Activated CD8-positive, alpha-beta T cell treated with anti-CD3 and anti-CD28 coated beads, Interleukin-2, amount 10 ng/mL, durations not matched to agents 7 days and 5 days (primary cell): ENCODE measurements around the gene GPC6. TPM values are rescaled to one million over a fixed set of nuclear protein-coding genes. Genes with fewer than 3 reads are reported as not detected.
A peak's percentile ranks its signal among the peaks of the same experiment; 100 is the strongest.
"Not testable (repeated sequence)": the region's sequence is repeated elsewhere in the genome, so short reads cannot be mapped to it uniquely, and the experiment has no call there.

Experiments
- ATAC-seq: fragments of 150-1000 bp; cut with Tn5 transposase; one replicate; pipeline ENCODE4 v1.10.0; 2021; ENCODE audit warnings: moderate library complexity
- CTCF ChIA-PET: fragments of 350-600 bp; sonication (Branson Sonifier 250); formaldehyde crosslinking; loops from one replicate; lab custom pipeline; 2021; ENCODE audit warnings: antibody characterized with exemption; lab: Charles Lee
- POLR2A ChIA-PET: fragments of 350-600 bp; sonication (Branson Sonifier 250); formaldehyde crosslinking; loops from one replicate; lab custom pipeline; 2021; ENCODE audit warnings: antibody characterized with exemption; lab: Charles Lee
- DNase-seq: peaks from one replicate; pipeline ENCODE4 v3.0.0-alpha.2; 2020
- H3K27ac Mint-ChIP-seq: one replicate; pipeline ENCODE4 v1.8.0; 2021; ENCODE audit warnings: mild to moderate bottlenecking, mixed read lengths
- H3K27me3 Mint-ChIP-seq: one replicate; pipeline ENCODE4 v1.8.0; 2021; ENCODE audit warnings: low read depth, mixed read lengths
- H3K36me3 Mint-ChIP-seq: one replicate; pipeline ENCODE4 v1.8.0; 2021; ENCODE audit warnings: low read depth, mixed read lengths
- H3K4me1 Mint-ChIP-seq: one replicate; pipeline ENCODE4 v1.8.0; 2021; ENCODE audit warnings: low read depth, mixed read lengths
- H3K4me3 Mint-ChIP-seq: one replicate; pipeline ENCODE4 v1.8.0; 2021; ENCODE audit warnings: mild to moderate bottlenecking, mixed read lengths
- H3K9me3 Mint-ChIP-seq: one replicate; pipeline ENCODE4 v1.8.0; 2022; ENCODE audit warnings: mixed read lengths; ENCODE audit not compliant: insufficient read depth
- total RNA-seq, 2 experiments: library from RNA; stranded (reverse); gene quantifications; one replicate each; pipeline ENCODE4 v1.2.3, GENCODE V29; 2021

The GPC6 gene
- not detected for total RNA-seq

DNA sequence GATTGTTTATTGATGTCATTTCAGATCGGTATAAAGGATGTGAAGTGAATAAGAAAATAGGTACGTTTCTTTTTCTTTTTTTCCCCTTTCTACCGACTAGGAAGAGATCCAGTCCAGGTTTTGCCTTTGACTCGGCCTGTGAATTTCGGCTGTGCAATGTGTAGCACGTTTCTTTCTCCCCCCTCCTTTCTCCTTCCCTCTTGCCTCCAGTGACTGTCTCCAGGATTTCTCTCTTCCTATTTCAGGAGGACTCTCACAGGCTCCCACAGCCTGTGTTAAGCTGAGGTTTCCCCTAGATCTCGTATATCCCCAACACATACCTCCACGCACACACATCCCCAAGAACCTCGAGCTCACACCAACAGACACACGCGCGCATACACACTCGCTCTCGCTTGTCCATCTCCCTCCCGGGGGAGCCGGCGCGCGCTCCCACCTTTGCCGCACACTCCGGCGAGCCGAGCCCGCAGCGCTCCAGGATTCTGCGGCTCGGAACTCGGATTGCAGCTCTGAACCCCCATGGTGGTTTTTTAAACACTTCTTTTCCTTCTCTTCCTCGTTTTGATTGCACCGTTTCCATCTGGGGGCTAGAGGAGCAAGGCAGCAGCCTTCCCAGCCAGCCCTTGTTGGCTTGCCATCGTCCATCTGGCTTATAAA, at the start of gene GPC6:
Gene GPC6, plus strand, starts transcription at position 185 of the 657 bp plus-strand sequence.
- H3K27ac Mint-ChIP-seq = peak within 1 kb of the TSS; percentile 36
- peaks cover 29% of the 10 kb centered on the region for H3K27me3 Mint-ChIP-seq
- POLR2A ChIA-PET = no interaction called here
- no peaks in the 10 kb centered on the region for H3K9me3 Mint-ChIP-seq
- H3K36me3 Mint-ChIP-seq = no peaks in the 10 kb centered on the region
- ATAC-seq = no peak
- H3K4me3 Mint-ChIP-seq = no peak within 1 kb of the TSS
- no peak for DNase-seq
- CTCF ChIA-PET = no interaction called here
- H3K4me1 Mint-ChIP-seq = peaks cover 2% of the 10 kb centered on the region

DNA sequence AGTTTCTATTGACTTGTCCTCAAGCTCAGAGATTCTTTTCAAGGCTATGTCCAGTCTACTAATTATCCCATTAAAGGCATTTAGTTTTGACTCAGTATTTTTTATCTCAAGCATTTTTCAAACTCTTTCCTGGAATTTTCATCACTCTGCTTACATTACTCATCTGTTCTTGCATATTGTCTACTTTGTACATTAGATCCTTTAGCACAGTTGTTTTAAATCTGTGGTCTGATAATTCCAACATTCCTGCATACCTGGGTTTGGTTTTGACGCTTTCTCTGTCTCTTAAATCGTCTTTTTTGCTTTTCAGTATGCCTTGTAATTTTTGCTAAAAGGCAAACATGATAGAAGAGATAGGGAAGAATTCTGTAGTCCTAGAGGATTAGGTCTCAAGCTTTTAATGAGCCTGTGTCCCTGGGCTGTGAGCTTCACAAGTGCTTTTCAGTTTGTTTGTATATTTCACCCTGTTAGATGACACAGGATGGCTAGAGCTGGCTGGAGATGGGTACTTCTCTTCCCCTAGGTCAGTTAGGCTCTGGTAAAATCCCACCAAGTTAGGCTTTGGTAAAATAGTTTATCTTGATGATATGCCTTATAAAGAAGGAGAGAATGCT, 46.1 kb upstream of the GPC6 start:
- no peak for DNase-seq
- no peaks in the 10 kb centered on the region for H3K36me3 Mint-ChIP-seq
- no peaks in the 10 kb centered on the region for H3K9me3 Mint-ChIP-seq
- H3K4me3 Mint-ChIP-seq = no peak overlapping the region
- H3K4me1 Mint-ChIP-seq = no peaks in the 10 kb centered on the region
- no peaks in the 10 kb centered on the region for H3K27me3 Mint-ChIP-seq
- CTCF ChIA-PET = no interaction called here
- no peak for ATAC-seq
- H3K27ac Mint-ChIP-seq = no peak overlapping the region
- POLR2A ChIA-PET = no interaction called here

DNA sequence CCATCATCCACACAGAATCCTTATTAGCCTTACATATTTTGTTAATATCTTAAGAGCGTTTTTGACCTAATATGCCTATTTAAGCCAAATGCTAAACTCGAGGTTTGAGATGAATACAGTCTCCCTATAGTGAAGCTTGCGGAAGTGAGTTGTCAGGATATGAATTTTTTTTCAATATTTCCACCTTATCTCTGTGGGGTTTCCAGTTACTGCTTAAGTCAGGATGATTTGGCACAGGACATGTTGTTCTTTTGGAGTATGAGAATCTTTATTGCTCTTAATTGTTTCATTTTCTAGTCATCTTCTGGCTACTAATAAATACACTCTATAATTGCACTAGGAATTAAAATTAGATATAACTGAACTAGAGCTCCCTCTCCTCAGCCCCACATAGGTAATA, 44.2 kb upstream of the GPC6 start:
- H3K4me1 Mint-ChIP-seq = no peaks in the 10 kb centered on the region
- ATAC-seq = no peak
- ChIA-PET CTCF (no interaction called here), POLR2A (no interaction called here)
- no peak for DNase-seq
- no peak overlapping the region for H3K4me3 Mint-ChIP-seq
- H3K36me3 Mint-ChIP-seq = no peaks in the 10 kb centered on the region
- no peak overlapping the region for H3K27ac Mint-ChIP-seq
- H3K9me3 Mint-ChIP-seq = no peaks in the 10 kb centered on the region
- no peaks in the 10 kb centered on the region for H3K27me3 Mint-ChIP-seq

DNA sequence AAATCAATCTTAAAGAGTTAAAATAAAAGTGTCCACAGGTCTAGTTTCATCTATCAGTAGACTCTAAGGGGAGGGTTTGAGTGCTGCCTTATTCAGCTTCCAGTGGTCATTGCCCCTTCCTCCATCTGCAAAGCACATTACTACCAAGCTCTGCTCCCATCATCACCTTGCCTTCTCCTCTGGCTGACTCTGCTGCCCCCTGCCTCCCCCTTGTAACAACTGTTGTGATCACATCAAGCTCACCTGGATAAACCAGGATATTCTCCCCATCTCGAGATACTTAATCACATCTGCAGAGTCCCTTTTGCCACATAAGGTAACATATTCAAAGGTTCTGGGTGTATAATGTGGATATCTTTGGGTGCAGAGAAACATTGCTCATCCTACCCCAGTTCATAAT, 43.3 kb upstream of the GPC6 start:
- H3K27ac Mint-ChIP-seq = no peak overlapping the region
- H3K36me3 Mint-ChIP-seq = no peaks in the 10 kb centered on the region
- H3K4me1 Mint-ChIP-seq = no peaks in the 10 kb centered on the region
- DNase-seq (no peak), ATAC-seq (no peak)
- CTCF ChIA-PET = no interaction called here
- H3K4me3 Mint-ChIP-seq = no peak overlapping the region
- no peaks in the 10 kb centered on the region for H3K9me3 Mint-ChIP-seq
- POLR2A ChIA-PET = no interaction called here
- no peaks in the 10 kb centered on the region for H3K27me3 Mint-ChIP-seq

DNA sequence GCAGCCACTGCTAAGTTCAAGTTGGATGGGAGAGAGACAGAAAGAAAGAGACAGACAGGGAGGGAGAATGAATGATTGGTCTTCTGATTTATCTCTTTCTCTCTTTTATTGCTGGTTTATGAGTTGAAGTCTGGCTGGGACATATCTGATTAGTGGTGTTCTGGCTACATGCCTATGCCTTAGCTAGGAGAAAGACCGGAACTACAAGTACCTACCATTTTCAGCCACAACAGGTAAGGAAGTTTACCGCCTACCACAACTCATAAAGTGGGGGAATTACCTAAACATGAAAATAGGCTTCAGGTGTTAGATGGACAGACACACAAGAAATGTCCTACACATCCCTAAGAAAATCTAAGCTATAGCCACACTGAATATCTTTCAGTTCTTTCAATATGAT, 36.6 kb upstream of the GPC6 start:
- Mint-ChIP-seq H3K9me3 (peaks cover 4% of the 10 kb centered on the region), H3K4me3 (no peak overlapping the region), H3K27me3 (no peaks in the 10 kb centered on the region), H3K27ac (no peak overlapping the region), H3K4me1 (no peaks in the 10 kb centered on the region), H3K36me3 (no peaks in the 10 kb centered on the region)
- ATAC-seq = no peak
- DNase-seq = no peak
- ChIA-PET POLR2A (no interaction called here), CTCF (no interaction called here)

GRCh38 chr13:93193682-93194081, 32.9 kb upstream of the GPC6 start:
- H3K27ac Mint-ChIP-seq = no peak overlapping the region
- ChIA-PET POLR2A (no interaction called here), CTCF (no interaction called here)
- no peak for DNase-seq
- H3K9me3 Mint-ChIP-seq = peaks cover 4% of the 10 kb centered on the region
- no peak overlapping the region for H3K4me3 Mint-ChIP-seq
- ATAC-seq = no peak
- no peaks in the 10 kb centered on the region for H3K27me3 Mint-ChIP-seq
- no peaks in the 10 kb centered on the region for H3K4me1 Mint-ChIP-seq
- H3K36me3 Mint-ChIP-seq = no peaks in the 10 kb centered on the region

- no peak overlapping the region for H3K27ac Mint-ChIP-seq
- ATAC-seq (no peak), DNase-seq (no peak)
- ChIA-PET POLR2A (no interaction called here), CTCF (no interaction called here)
- no peaks in the 10 kb centered on the region for H3K9me3 Mint-ChIP-seq
- no peaks in the 10 kb centered on the region for H3K36me3 Mint-ChIP-seq
- H3K4me3 Mint-ChIP-seq = no peak overlapping the region
- no peaks in the 10 kb centered on the region for H3K4me1 Mint-ChIP-seq
- H3K27me3 Mint-ChIP-seq = no peaks in the 10 kb centered on the region
These were observed 26.8 kb upstream of the GPC6 start for GRCh38 chr13:93199856-93200255.

- POLR2A ChIA-PET = no interaction called here
- DNase-seq (no peak), ATAC-seq (no peak)
- H3K27me3 Mint-ChIP-seq = no peaks in the 10 kb centered on the region
- no peaks in the 10 kb centered on the region for H3K9me3 Mint-ChIP-seq
- no peaks in the 10 kb centered on the region for H3K36me3 Mint-ChIP-seq
- no peaks in the 10 kb centered on the region for H3K4me1 Mint-ChIP-seq
- no peak overlapping the region for H3K27ac Mint-ChIP-seq
- no peak overlapping the region for H3K4me3 Mint-ChIP-seq
- CTCF ChIA-PET = no interaction called here
These were observed 26.0 kb upstream of the GPC6 start for GRCh38 chr13:93200626-93201025.

DNA sequence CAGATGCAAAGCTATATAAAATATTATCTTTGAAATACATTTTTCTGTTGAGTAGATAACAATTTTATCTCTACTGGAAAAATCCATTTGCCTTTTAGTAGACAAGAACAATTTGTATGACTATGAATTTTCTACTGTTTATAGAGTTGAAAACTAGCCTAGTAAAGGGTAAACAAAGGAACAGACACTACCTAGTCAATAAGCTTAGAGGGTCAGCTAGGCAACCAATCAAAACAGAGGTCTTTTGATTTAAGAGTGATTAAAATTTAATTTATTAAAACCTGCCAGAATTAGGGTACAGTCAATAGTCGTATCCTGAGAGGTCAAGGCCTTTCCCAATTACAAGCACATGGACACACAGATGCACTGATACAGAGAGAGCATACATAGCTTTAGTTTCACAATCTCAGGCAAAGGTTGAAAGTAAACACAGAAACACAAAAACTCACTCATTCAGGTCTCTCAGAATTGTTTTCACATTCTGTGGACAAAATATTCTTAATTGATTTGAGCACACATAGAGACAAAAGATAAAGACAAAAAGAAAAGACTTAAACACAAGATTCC, 24.5 kb upstream of the GPC6 start:
- ChIA-PET CTCF (no interaction called here), POLR2A (no interaction called here)
- DNase-seq (no peak), ATAC-seq (no peak)
- no peaks in the 10 kb centered on the region for H3K36me3 Mint-ChIP-seq
- H3K4me1 Mint-ChIP-seq = no peaks in the 10 kb centered on the region
- H3K9me3 Mint-ChIP-seq = no peaks in the 10 kb centered on the region
- no peak overlapping the region for H3K4me3 Mint-ChIP-seq
- no peak overlapping the region for H3K27ac Mint-ChIP-seq
- H3K27me3 Mint-ChIP-seq = no peaks in the 10 kb centered on the region

DNA sequence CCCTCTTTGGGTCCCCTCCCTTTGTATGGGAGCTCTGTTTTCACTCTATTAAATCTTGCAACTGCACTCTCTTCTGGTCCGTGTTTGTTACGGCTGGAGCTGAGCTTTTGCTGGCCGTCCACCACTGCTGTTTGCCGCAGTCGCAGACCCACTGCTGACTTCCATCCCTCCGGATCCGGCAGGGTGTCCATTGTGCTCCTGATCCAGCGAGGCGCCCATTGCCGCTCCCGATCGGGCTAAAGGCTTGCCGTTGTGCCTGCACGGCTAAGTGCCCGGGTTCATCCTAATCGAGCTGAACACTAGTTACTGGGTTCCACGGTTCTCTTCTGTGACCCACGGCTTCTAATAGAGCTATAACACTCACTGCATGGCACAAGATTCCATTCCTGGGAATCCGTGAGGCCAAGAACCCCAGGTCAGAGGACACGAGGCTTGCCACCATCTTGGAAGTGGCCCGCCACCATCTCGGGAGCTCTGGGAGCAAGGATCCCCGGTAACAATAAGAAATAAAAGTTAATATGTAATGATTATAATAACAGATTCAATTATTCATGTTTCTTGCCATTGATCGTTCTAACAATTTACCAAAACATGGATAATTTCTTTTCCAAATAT, 19.7 kb upstream of the GPC6 start:
- ATAC-seq, H3K27ac Mint-ChIP-seq, H3K4me3 Mint-ChIP-seq, H3K36me3 Mint-ChIP-seq, DNase-seq, CTCF ChIA-PET, H3K9me3 Mint-ChIP-seq, H3K27me3 Mint-ChIP-seq, H3K4me1 Mint-ChIP-seq: not testable (repeated sequence)
- POLR2A ChIA-PET = interaction anchor here (0.6 kb wide), 1 partner anchor 375 kb away, joined by 3 read pairs; no protein-coding TSS in a partner anchor

GRCh38 chr13:93216122-93216521, 10.5 kb upstream of the GPC6 start:
- Mint-ChIP-seq H3K4me3 (no peak overlapping the region), H3K36me3 (no peaks in the 10 kb centered on the region), H3K27me3 (no peaks in the 10 kb centered on the region), H3K4me1 (no peaks in the 10 kb centered on the region), H3K27ac (no peak overlapping the region), H3K9me3 (no peaks in the 10 kb centered on the region)
- POLR2A ChIA-PET = no interaction called here
- ATAC-seq (no peak), DNase-seq (no peak)
- CTCF ChIA-PET = no interaction called here

DNA sequence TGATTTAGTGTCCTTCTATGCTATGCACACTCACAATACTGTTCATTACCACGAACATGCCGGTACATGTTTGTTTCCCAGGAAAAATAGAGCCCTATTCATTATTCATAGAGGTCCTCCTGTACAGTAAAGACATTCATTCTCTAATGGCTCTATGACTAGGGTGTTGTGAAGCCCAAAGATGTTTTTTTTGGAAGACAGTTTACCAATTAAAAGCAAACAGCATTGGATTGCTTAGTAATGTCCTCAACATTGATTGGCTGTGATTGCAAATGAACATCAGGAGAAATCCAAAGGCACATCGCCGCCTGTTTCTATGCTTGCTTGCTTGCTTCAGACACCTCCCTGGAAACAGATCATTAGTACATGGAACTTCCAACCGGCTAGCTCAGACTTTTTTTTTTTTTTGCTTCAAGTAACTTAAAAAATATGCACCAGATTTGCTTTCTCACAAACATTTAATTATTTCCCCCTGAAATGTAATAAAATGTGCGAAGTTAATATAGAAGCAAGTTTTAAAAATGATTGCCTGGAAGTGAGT, 8.8 kb upstream of the GPC6 start:
- POLR2A ChIA-PET = no interaction called here
- Mint-ChIP-seq H3K4me3 (no peak overlapping the region), H3K4me1 (no peaks in the 10 kb centered on the region), H3K9me3 (no peaks in the 10 kb centered on the region), H3K36me3 (no peaks in the 10 kb centered on the region), H3K27ac (no peak overlapping the region), H3K27me3 (no peaks in the 10 kb centered on the region)
- ATAC-seq (no peak), DNase-seq (no peak)
- CTCF ChIA-PET = no interaction called here
